ENCODE data around the gene VWA2.

The VWA2 gene

GRCh38 chr10:114300036-114300645, 61.1 kb downstream of the VWA2 start:
- no peak for DNase-seq (ENCODE audit: low spot score)

GRCh38 chr10:114301177-114301576, 62.1 kb downstream of the VWA2 start:
- DNase-seq (ENCODE audit: low spot score) = no peak

- DNase-seq (ENCODE audit: low spot score) = no peak
Measured at GRCh38 chr10:114301951-114302710, 63.1 kb downstream of the VWA2 start.

- DNase-seq (ENCODE audit: low spot score) = no peak
Measured at GRCh38 chr10:114303556-114303955, 64.5 kb downstream of the VWA2 start.

GRCh38 chr10:114304017-114304570, 65.0 kb downstream of the VWA2 start:
- peak; percentile 62 for DNase-seq (ENCODE audit: low spot score)

GRCh38 chr10:114304571-114305421, 65.7 kb downstream of the VWA2 start:
- peak; percentile 78 for DNase-seq (ENCODE audit: low spot score)

GRCh38 chr10:114305521-114305925, 66.5 kb downstream of the VWA2 start:
- no peak for DNase-seq (ENCODE audit: low spot score)

- DNase-seq (ENCODE audit: low spot score) = no peak
Measured at GRCh38 chr10:114306116-114306973, 67.3 kb downstream of the VWA2 start.

- DNase-seq (ENCODE audit: low spot score) = no peak
Measured at GRCh38 chr10:114307731-114308130, 68.7 kb downstream of the VWA2 start.

- no peak for DNase-seq (ENCODE audit: low spot score)
Measured at GRCh38 chr10:114308531-114309363, 69.7 kb downstream of the VWA2 start.

GRCh38 chr10:114309364-114309651, 70.3 kb downstream of the VWA2 start:
- no peak for DNase-seq (ENCODE audit: low spot score)

GRCh38 chr10:114310346-114310745, 71.3 kb downstream of the VWA2 start:
- no peak for DNase-seq (ENCODE audit: low spot score)

- DNase-seq (ENCODE audit: low spot score) = no peak
Measured at GRCh38 chr10:114311023-114311422, 72.0 kb downstream of the VWA2 start.

GRCh38 chr10:114311496-114312209, 72.6 kb downstream of the VWA2 start:
- DNase-seq (ENCODE audit: low spot score) = no peak

GRCh38 chr10:114313139-114313538, 74.1 kb downstream of the VWA2 start:
- DNase-seq (ENCODE audit: low spot score) = no peak

GRCh38 chr10:114313866-114314265, 74.8 kb downstream of the VWA2 start:
- no peak for DNase-seq (ENCODE audit: low spot score)

- no peak for DNase-seq (ENCODE audit: low spot score)
Measured at GRCh38 chr10:114315566-114316420, 76.7 kb downstream of the VWA2 start.

- no peak for DNase-seq (ENCODE audit: low spot score)
Measured at GRCh38 chr10:114316744-114317143, 77.7 kb downstream of the VWA2 start.

Data from CD4-positive, alpha-beta T cell treated with Interleukin-6 at 100 ng/mL for 8 hours (primary cell).